Caki2 (cell line): ENCODE measurements around the gene TMCO4. TPM values are rescaled to one million over a fixed set of nuclear protein-coding genes. Genes with fewer than 3 reads are reported as not detected.
A peak's percentile ranks its signal among the peaks of the same experiment; 100 is the strongest.

ENCODE experiments used
- DNase-seq: peaks from one replicate; pipeline ENCODE4 v3.0.0-alpha.2; 2015; ENCODE audit warnings: low read depth
- in situ Hi-C: cut with HindIII; loops from 2 replicates; pipeline ENCODE4 v1.10.0; 2016; ENCODE audit warnings: low sequenced_read_pairs, low pct_unique_long_range_greater_than_20kb, mixed read lengths
- total RNA-seq: library from RNA; depleted of rRNA; stranded (reverse); fragments of >200 nt; shearing (Covaris generic); gene quantifications from 2 replicates; pipeline ENCODE4 v1.2.3, GENCODE V29; 2014; ENCODE audit warnings: low replicate concordance

The TMCO4 gene
- total RNA-seq, 1 experiment from 2014 or later: 19.3 TPM

DNA sequence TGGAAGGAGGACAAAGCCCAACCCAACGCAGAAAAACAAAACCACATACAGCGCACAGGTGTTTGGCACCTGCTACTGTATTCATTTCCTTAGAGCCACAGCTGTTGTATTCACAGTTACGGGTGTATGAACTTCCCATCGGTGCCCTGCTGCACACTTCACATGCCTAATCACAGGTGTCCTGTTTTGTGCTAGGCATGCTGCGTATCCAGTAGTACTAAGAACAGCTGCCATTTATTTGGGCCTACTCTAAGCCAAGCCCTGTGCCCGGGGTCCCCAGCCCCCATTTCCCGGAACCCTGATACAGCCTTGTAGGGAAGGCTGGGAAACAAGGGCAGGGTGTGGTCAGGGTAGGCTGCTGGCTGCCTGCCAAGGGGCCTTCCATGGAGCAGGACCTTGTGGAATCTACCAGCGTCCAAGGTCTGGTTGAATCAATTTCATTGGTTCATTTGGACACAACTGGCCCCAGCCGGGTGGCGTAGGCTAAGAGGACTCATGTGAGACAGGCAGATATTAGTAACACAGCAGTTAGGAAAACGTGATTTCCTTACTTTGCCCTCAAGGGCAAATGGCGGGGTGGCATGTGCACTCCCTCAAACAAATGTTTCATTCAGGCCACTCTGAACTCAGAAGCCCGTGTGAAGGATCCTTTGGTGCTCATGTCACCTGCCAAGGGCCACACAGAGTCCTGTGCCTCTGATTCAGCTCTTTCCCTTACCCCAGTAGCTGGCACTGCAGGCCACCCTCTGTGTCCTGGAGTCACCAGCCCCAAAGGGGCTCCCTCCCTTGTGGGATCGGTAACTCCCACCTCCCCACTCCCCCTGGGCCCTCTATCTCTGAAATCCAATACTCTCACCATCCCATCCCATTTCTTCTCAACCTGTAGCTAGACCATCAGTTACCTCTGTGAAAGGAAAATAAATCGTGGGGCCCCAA, 16.4 kb upstream of the TMCO4 start:
- no peak for DNase-seq
- in situ Hi-C loops: no loop called here

DNA sequence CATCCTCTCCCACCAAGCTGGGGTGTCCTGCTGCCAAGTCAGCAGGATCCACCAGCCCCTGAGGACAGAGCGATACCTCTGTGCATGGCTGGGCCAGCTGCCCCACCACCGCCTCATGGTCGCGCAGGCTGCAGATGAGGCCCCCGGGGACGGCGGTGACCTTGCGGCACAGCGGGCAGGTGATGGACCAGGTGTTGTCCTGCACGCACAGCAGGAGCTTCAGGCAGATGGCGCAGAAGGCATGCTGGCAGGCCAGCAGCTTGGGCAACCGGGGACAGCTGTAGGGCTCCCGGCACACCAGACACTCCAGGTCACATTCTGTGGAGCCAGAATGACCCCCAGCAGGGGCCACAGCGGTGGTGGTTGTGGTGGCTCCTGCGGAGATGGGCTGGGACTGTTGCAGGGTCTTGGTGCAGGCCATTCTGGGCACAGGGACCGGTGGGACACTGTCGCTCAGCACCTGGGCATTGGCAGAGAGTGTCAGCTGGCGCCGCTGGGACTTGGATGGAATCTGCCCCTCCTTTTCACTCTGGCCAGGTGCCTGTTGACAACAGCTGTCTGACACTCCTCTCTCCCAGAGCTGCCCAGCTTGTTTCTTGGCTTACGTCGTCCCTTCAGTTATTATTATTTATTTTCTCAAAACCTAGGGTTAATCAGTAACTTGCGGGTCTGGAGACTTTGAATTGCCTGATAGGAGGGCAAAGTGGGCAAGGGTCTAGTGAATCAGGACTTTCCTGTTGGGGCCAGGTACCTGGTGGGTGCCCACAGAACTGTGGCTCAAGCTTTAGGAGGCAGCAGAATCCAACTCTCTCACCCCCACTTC, 15.2 kb upstream of the TMCO4 start, which contains the start of gene RNF186:
Gene RNF186, minus strand, starts transcription at position 603 of the 823 bp plus-strand sequence. Its CDS starts 182 bp downstream, at position 421.
- in situ Hi-C loops: no loop called here
- peak; percentile 12 for DNase-seq

DNA sequence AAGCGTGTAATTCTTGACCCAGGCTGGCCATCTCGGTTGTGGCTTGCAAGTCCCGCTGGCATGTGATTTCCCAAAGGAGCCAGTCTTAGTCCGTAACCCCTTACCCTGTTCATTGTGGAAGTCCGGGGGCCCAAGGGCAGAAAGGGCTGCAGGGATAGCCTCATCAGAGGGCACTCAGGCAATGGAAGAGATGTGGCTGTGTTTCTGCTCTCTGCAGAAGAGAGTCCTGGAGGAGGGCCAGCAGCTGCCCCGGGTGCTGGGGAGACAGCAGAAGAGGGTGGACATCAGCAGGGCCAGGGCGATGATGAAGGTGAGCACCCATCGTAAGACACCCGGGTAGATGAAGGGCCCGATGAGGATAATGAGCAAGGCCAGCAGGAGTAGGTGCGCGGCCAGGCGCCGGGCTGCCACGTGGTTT, 14.5 kb upstream of the TMCO4 start:
- no peak for DNase-seq
- in situ Hi-C loops: no loop called here

DNA sequence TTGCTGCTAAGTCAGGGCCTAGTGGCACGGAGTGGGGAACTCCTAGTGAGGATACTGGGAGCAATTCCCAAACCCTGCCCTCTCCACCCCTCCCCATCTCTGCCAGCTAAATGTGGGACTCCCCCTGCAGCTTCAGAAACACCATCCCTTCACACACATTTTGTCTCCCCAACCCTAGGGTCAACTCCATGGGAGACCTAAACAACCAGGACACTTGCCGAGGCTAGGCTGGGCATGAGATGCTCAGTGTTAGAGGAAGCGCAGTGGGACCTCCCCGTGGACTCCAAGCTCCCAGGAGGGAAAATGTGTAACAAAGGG, 13.9 kb upstream of the TMCO4 start:
- no peak for DNase-seq
- in situ Hi-C loops: no loop called here

DNA sequence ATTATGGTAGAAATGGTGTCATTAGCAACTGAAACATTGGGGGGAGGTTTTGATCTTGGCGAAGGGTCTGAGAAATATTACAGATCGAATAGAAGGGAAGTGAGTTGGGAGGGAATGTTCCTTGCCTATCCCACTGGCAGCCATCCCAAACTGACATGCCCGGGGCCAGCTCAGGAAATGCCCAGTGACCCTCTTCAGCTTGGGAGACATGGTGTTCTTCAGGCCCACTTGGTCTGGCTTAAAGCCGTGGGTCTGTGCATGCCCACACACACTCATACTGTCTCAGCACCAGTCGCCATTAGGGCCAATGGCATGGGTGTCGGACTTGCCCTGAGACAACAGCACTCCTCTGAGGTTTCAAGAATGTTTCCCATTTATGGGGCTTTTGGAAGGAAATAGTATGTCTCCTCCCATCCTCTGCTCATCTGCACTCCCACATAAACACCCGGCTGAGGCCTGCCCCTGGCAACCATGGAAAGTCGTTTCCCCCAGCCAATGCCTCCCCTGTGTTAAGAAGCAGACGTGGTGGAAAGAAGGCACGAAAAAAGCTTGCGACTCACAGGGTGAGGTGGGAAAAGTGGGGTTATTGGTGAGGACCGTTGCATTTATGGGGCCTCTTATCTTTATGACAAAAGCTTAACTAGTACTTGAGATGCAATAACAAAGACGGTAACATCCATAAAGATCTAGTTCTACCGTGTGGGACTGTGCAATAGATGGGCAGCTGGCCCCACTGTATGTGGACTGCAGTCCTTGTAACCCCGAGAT, 13.3 kb upstream of the TMCO4 start:
- in situ Hi-C loops: no loop called here
- no peak for DNase-seq

DNA sequence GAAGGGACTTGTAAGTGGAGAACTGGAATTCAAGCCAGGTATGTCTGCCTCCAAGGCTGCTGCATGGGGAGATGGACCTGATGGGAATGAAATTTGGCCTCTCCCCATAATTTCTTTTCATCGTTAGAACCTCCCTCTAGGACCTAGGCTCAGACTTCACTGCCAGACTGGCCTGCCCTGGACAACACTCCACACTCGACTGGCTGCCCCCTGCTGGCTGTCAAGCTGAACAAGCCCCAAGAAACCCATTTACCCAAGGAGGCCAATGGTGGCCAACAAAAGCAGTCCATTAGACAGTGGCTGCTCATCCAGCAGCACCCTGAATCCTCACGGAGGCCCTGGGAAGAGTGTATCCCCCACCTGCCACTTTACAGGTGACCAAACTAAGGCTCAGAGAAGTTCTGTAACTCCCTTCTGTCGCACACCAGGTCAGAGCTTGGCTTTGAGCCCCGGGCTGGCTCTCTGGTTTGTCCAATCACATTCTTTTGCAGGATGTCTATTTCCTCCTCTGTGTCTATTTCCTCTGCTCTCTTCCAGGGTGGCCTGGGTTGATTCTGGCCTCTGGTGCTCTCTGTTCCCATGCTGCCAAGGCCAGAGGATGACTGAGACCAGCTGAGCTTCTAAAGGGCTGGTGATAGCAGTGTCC, 11.6 kb upstream of the TMCO4 start:
- in situ Hi-C loops: no loop called here
- DNase-seq: no peak

DNA sequence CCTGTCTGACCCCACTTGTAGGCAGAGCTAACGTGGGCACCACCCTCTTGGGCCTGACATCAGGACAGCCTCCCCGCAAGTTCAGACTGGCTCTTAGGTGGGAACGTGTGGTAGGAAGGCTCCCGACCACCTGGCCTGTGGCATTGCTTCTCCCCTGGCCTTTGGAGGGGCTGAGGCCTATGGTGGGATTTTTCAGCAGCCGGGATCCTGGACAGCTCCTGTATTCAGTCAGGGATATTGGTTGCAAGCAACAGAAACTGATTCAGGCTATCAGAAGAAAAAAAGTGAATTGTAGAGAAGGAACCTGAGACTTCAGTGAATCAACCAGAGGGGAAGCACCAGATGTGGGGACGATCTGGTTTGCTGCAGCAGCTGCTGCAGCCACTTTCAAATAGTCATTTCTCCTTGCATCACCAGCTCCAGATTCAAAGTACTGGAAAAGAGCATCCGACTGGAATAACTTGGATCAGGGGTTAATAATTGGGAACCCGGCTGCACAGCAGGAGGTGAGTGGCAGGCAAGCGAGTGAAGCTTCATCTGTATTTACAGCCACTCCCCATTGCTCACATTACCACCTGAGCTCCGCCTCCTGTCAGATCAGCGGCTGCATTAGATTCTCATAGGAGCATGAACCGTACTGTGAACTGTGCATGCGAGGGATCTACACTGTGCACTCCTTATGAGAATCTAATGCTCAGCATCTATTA, 9.5 kb upstream of the TMCO4 start:
- in situ Hi-C loops: no loop called here
- DNase-seq: peak; percentile 33

DNA sequence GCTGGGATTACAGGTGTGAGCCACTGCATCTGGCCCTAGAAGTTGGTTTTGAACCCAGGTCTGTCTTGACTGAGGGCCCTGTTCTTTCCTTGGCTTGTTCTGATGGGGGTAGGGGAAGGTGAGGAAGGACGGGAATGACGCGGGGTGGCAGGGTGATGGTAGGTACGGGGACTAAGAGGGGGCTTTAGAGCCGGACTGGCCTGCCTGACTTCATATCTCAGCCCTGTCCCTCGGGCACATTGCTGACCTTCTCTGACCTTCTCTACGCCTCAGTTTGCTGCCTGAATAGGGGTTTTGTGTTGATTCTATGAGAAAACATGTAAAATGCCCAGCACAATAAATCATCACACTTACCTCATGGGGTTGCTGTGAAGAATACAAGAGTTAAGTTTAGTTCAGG, 8.6 kb upstream of the TMCO4 start:
- no peak for DNase-seq
- in situ Hi-C loops: no loop called here

DNA sequence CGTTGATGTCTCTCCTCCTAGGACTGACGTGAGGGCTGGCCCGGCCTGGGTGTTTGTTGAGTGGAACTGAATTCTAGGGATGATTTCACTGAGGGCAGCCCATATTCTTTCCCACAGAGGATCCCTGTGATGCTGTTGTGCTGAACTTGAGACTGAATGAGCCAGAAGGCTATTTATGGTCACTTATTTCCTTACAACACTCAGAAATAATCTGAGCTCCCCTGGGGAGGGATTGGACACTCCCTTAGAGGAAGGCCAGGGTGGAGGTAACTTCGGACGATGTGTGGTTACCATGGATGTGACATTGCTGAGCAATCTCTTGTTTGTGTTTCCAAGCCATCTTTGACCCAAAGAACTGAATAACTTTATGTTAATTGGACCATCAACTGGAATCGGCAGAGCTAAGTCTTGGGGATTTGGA, 5.1 kb upstream of the TMCO4 start:
- DNase-seq: peak; percentile 76
- in situ Hi-C loops: no loop called here

DNA sequence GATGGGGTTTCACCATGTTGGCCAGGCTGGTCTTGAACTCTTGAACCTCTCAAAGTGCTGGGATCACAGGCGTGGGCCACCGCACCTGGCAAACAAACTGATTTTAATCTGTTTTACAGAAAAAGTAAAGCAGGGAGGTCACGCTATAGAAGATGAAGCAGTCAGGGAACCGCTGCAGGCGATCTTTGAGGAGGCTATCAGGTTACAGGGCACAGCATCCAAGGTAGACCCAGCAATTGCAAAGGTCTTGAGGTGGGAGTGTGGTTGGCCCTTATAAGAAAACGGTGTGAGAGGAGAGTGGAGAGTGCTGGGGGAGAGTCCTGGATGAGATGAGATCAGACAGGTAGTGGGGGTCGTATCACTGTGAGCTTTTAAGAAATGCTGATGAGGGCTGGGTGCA, 2.6 kb upstream of the TMCO4 start:
- in situ Hi-C loops: no loop called here
- DNase-seq: no peak

DNA sequence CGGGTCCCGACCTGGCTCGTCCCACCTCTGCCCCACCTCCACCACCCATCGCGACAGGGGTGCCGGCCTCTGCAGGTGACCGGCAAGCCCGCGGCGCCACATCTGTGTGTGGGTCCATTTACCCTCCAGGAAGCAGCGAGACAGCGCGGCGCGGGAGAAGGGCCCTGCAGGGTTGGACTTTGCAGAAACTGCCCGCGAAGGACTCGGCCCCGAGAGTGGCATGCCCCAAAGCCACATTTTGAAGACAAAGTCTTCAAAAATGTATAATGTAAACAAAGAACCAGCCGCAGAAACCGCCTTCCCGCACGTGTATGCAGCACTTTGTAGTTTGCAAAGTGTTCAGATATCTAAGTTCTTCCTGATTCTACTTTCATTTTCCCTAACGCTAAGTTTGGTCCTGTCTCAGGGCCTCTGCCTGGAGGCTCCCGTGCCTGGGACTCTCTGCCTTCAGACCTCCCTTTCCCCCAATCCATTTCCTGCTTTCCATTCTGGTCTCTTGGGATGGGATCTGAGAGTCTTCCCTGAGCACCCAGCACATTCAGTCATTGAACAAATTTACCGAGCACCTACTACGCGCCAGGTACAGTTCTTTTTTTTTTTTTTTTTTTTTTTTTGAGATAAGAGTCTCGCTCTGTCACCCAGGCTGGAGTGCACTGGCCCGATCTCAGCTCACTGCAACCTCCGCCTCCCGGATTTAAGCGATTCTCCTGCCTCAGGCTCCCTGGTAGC, 524 bp upstream of the TMCO4 start:
- in situ Hi-C loops: no loop called here

DNA sequence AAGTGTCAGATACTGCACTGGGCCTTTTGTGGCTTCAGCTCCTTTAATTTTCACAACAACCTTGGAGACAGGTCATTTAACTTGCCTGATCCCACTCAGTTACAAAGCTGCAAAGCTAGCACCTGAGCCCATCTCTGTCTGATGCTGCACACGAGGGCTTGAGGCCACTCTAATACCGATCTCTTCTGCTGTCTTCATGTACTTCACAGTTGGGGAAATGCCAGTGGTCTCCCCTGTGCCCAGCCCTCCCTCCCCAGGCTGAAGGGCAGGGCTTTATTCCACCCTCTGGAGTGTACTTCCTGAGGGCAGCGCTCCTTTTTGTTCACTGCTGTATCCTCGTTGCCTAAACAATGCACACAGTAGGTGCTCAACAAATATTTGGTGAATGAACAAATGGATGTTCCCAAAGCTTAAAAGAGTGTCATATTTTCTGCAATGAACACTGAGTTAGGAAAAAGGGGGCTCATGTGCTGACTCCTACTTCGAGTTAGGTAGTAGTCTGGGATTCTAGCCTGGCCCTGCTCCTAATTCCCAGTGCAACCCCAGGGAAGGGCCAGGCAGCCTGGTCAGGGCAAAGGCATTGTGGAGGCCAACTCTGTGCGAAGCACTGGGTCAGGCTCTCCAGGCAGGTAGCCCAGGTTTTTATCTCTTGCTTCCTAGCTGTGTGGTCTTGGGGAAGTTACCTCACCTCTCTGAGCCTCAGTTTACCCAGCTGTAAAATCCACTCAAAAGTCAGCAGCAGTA, 1.1 kb downstream of the TMCO4 start:
- no peak for DNase-seq
- in situ Hi-C loops: no loop called here

More for the DNA sequence above, 524 bp upstream of the TMCO4 start:
- DNase-seq: peak; percentile 68

DNA sequence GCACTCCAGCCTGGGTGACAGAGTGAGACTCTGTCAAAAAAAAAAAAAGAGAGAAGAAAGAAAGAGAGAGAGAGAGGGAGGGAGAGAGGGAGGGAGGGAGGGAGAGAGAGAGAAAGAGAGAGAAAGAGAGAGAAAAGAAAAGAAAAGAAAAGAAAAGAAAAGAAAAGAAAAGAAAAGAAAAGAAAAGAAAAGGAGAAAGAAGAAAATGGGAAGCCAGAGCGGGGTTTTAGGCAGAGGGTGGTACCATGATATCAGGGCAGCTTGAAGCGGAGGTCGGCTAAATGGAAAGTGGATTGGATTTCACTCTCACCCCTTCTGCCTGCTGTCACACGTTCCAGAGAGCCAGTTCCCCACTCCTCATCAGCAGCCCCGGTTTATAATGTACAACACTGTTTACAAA, 1.9 kb downstream of the TMCO4 start:
- DNase-seq: no peak
- in situ Hi-C loops: no loop called here

DNA sequence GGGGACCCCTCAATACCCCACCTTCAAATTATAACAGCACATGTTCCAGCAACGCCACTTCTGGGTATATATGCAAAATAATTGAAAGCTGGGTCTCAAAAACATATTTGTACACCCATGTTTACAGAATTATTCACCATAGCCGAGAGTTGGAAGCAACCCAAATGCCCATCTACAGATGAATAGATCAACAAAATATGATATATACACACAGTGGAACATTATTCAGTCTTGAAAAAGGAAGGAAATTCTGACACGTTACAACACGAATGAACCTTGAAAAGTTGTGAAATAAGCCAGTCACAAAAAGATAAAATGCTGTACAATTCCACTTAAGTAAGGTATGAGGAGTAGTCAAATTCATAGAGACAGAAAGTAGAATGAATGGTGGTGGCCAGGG, 5.1 kb downstream of the TMCO4 start:
- no peak for DNase-seq
- in situ Hi-C loops: no loop called here

DNA sequence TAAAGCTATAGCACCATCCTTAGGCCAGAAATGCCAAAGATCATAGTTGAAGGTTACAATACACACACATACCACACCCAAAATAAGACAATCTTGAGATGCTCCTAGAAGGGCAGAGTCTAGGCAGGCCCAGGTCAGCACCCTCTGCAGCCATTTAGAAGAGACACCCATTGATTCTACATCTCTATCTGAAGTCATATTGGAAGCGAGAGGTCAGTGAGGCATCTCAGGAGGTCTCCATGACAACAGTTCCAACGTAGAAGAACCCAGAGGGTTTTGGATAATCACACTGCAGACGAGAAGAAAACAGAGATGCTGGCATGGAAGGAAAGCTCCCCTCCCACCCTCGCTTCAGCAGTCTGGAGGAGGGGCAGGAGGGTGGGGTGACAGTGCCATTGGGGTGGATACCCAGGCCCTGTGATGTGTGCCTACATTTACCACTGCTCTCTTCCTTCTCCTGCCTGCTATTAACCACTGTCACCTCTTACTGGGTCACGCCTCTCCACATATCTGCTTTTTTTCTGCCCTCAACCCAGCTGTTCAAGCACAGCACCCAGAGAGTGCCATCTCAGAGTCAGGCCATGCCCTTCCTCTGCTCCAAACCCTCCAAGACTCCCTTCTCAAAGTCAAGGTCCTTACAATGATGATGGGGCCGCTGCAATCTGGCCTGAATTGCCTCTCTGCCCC, 6.2 kb downstream of the TMCO4 start:
- DNase-seq: no peak
- in situ Hi-C loops: no loop called here
